GM12878 (cell line): ENCODE results near the gene PRKCD. TPM values are rescaled to one million over a fixed set of nuclear protein-coding genes. Genes with fewer than 3 reads are reported as not detected.

Experiments used
- ATF3 ChIP-seq: IDR thresholded peaks from 2 replicates; pipeline ENCODE4 v1.6.1; 2011; ENCODE audit warnings: low read depth, mild to moderate bottlenecking, low read length, moderate library complexity, borderline replicate concordance; ENCODE audit errors: extremely low read depth
- BCL11A ChIP-seq: IDR thresholded peaks from 2 replicates; pipeline ENCODE4 v1.6.1; 2011; ENCODE audit warnings: low read depth, low read length
- BCL3 ChIP-seq: IDR thresholded peaks from 2 replicates; pipeline ENCODE4 v1.6.1; 2011; ENCODE audit warnings: borderline replicate concordance, low read depth, mild to moderate bottlenecking, moderate library complexity, low read length; ENCODE audit not compliant: insufficient read depth, poor library complexity, severe bottlenecking
- BCLAF1 ChIP-seq: fragments of 450-650 bp; IDR thresholded peaks from 2 replicates; pipeline ENCODE4 v1.6.1; 2017; ENCODE audit warnings: antibody characterized with exemption, mild to moderate bottlenecking, moderate library complexity
- CHD2 ChIP-seq: IDR thresholded peaks from 2 replicates; pipeline ENCODE4 v1.6.1; 2011; ENCODE audit warnings: low read depth, low read length, improper control_type of control experiment, borderline replicate concordance
- EP300 ChIP-seq, 2 experiments: fragments of 150-350 bp in 1 of 2; IDR thresholded peaks; 2 replicates each; pipeline ENCODE4 v1.6.1; 2011 to 2012; ENCODE audit warnings: low read depth in 2 of 2, low read length in 2 of 2, borderline replicate concordance in 1 of 2, improper control_type of control experiment in 1 of 2, inconsistent platforms in 1 of 2; ENCODE audit not compliant: control insufficient read depth in 1 of 2
- ETV6 ChIP-seq, 2 experiments: fragments of 450-650 bp in 1 of 2; IDR thresholded peaks in 1 of 2; conservative IDR thresholded peaks in 1 of 2; 2 replicates each; pipeline ENCODE4 v1.6.1; 2014; ENCODE audit warnings: antibody characterized with exemption in 1 of 2, borderline replicate concordance in 1 of 2, low read depth in 1 of 2, mild to moderate bottlenecking in 1 of 2, moderate library complexity in 1 of 2
- FOXK2 ChIP-seq: fragments of 450-650 bp; IDR thresholded peaks from 2 replicates; pipeline ENCODE4 v1.6.1; 2017; ENCODE audit warnings: mild to moderate bottlenecking, moderate library complexity
- GATAD2B ChIP-seq: fragments of 450-650 bp; conservative IDR thresholded peaks from 2 replicates; pipeline ENCODE4 v1.6.1; 2017; ENCODE audit warnings: low read depth, mild to moderate bottlenecking, moderate library complexity
- HDGF ChIP-seq: fragments of 450-650 bp; IDR thresholded peaks from 2 replicates; pipeline ENCODE4 v1.6.1; 2016; ENCODE audit warnings: antibody characterized with exemption
- IKZF1 ChIP-seq: fragments of 450-650 bp; conservative IDR thresholded peaks from 2 replicates; pipeline ENCODE4 v1.6.1; 2017; ENCODE audit warnings: antibody characterized with exemption, mild to moderate bottlenecking
- NR2C2 ChIP-seq: IDR thresholded peaks from 2 replicates; pipeline ENCODE4 v1.6.1; 2011; ENCODE audit warnings: borderline replicate concordance, low read depth; ENCODE audit not compliant: control insufficient read depth, insufficient read length
- PAX5 ChIP-seq: IDR thresholded peaks from 2 replicates; pipeline ENCODE4 v1.6.1; 2011; ENCODE audit warnings: low read depth, low read length, borderline replicate concordance
- RELA ChIP-seq: fragments of 450-650 bp; IDR thresholded peaks from 2 replicates; pipeline ENCODE4 v1.8.0; 2014; ENCODE audit warnings: borderline replicate concordance; ENCODE audit not compliant: partially characterized antibody
- SPI1 ChIP-seq: IDR thresholded peaks from 2 replicates; pipeline ENCODE4 v1.6.1; 2011; ENCODE audit warnings: low read depth, mild to moderate bottlenecking, low read length, moderate library complexity, borderline replicate concordance; ENCODE audit not compliant: insufficient read depth
- TARDBP ChIP-seq: IDR thresholded peaks from 2 replicates; pipeline ENCODE4 v1.6.1; 2016; ENCODE audit warnings: borderline replicate concordance
- TCF12 ChIP-seq: IDR thresholded peaks from 2 replicates; pipeline ENCODE4 v1.6.1; 2011; ENCODE audit warnings: low read depth, mild to moderate bottlenecking, low read length
- TCF7 ChIP-seq: IDR thresholded peaks from 2 replicates; pipeline ENCODE4 v1.6.1; 2014; ENCODE audit warnings: antibody characterized with exemption, borderline replicate concordance
- USF1 ChIP-seq: IDR thresholded peaks from 2 replicates; pipeline ENCODE4 v1.6.1; 2011; ENCODE audit warnings: borderline replicate concordance, low read depth, mild to moderate bottlenecking, moderate library complexity, mixed read lengths, low read length; ENCODE audit not compliant: insufficient read depth; ENCODE audit errors: extremely low read length
- ZNF687 ChIP-seq: fragments of 450-650 bp; IDR thresholded peaks from 2 replicates; pipeline ENCODE4 v1.6.1; 2017; ENCODE audit warnings: mild to moderate bottlenecking, moderate library complexity
- polyA plus RNA-seq, 11 experiments: library from polyadenylated mRNA; depleted of rRNA in 4 of 11; unstranded in 6 of 11; stranded (reverse) in 5 of 11; fragments of >200 nt; fragmentation: Nextera tagmentation in 4 of 11; fragmentation: Illumina TruSeq in 1 of 11; extraction: Ambion mirVana in 4 of 11; extraction: Trizol in 1 of 11; gene quantifications; 1 replicate in 1 of 11; 2 replicates in 10 of 11; pipeline versions ENCODE4 v1.2.1 to v1.2.3, GENCODE V29; 2011 to 2016; ENCODE audit warnings: inconsistent platforms in 2 of 11, missing spikeins in 2 of 11, low read depth in 1 of 11
- total RNA-seq, 4 experiments: library from RNA; depleted of rRNA in 3 of 4; stranded (reverse); fragments of >200 nt in 3 of 4; fragmentation: Illumina TruSeq in 1 of 4; extraction: Trizol in 1 of 4; gene quantifications; 2 replicates each; pipeline versions ENCODE4 v1.2.1 to v1.2.3, GENCODE V29; 2013 to 2021

The PRKCD gene
- total and polyA plus RNA-seq, 10 of the 15 experiments (the other 5 are each of a cell fraction or from before 2014, with no cell fraction given) = 10.0 to 114 (median 42.4) TPM

GRCh38 chr3:53169832-53170324 lies 8.9 kb downstream of the PRKCD start (continued):
- peak; percentile 64; the same call in 1 of the 2 replicates for TF ChIP-seq PAX5
- TF ChIP-seq BCL11A = no peak
- peak in 1 of 2 experiments; percentile 77; a peak in 1 of 4 replicates for TF ChIP-seq ETV6 (conservative IDR thresholded peaks at IDR 0.05 in 1 of 2, IDR thresholded peaks at IDR 0.05 in 1 of 2; ENCODE audit: borderline replicate concordance in 1 of 2, low read depth in 1 of 2)
- TF ChIP-seq BCL3 = no peak
- no peak for TF ChIP-seq GATAD2B
- peak; percentile 90 for TF ChIP-seq SPI1
- TF ChIP-seq IKZF1 = peak; percentile 93; the same call in 1 of the 2 replicates
- no peak for TF ChIP-seq BCLAF1
- no peak for TF ChIP-seq TCF7
- no peak for TF ChIP-seq NR2C2
- TF ChIP-seq TCF12 = no peak
- TF ChIP-seq USF1 = no peak
- no peak for TF ChIP-seq RELA
- TF ChIP-seq TARDBP = no peak
- TF ChIP-seq FOXK2 = no peak
- no peak; the same call in 1 of the 2 replicates for TF ChIP-seq CHD2
- no peak for TF ChIP-seq ATF3
- no peak for TF ChIP-seq HDGF
- TF ChIP-seq ZNF687 = no peak
- peak in 1 of 2 experiments; percentile 60; a peak in 1 of 4 replicates for TF ChIP-seq EP300 (IDR thresholded peaks at IDR 0.05; ENCODE audit: borderline replicate concordance in 1 of 2, control insufficient read depth in 1 of 2, low read depth in 2 of 2, low read length in 2 of 2)
